ENCODE results near the gene SPRR2D.

The SPRR2D gene

DNA sequence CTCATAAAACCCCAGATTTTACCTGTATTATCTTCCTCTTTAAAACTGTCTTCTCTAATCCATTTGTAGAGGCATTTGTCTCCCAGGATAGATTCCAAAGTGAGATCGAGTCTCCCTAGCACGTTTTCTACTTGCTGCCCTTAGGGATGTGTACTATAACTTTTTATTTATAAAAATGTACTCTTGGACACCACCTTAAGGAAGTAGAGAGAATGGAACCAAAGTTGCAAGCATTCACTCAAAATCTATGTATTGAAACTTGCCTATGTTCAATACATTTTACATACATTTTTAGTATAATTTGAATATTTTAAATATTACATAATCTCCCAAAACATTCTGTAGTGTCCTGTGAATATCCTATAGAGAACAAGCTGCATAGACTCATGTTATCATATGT, 17.2 kb upstream of the SPRR2D start:
- TF ChIP-seq, protein P1, sequence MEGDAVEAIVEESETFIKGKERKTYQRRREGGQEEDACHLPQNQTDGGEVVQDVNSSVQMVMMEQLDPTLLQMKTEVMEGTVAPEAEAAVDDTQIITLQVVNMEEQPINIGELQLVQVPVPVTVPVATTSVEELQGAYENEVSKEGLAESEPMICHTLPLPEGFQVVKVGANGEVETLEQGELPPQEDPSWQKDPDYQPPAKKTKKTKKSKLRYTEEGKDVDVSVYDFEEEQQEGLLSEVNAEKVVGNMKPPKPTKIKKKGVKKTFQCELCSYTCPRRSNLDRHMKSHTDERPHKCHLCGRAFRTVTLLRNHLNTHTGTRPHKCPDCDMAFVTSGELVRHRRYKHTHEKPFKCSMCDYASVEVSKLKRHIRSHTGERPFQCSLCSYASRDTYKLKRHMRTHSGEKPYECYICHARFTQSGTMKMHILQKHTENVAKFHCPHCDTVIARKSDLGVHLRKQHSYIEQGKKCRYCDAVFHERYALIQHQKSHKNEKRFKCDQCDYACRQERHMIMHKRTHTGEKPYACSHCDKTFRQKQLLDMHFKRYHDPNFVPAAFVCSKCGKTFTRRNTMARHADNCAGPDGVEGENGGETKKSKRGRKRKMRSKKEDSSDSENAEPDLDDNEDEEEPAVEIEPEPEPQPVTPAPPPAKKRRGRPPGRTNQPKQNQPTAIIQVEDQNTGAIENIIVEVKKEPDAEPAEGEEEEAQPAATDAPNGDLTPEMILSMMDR (IDR thresholded peaks at IDR 0.05): 0 out of 2 replicates have a peak, but pooled peaks have one; percentile 8

DNA sequence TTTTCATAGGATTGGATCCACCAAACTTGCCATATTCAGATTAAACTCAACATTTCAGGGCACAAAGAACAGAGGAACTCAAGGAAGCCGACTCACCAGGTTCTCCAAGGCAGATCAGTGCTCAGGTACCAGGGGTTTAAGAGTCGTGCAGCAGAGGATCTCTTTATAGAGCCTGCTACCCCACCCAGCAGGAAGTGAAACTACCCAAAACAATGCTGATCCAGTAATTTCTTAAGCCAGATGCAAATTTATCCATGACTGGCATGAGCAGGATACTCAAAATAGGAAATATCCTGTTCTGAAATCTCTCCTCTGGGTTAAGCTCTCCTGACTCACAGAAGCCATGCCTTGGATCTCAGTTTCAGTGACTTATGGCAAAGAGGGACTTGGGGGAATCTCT, 16.5 kb upstream of the SPRR2D start, which contains the start of gene SPRR2A:
Gene SPRR2A (minus strand): TSS at position 138 of the 400 bp plus-strand sequence. CDS start 777 bp downstream, outside the sequence.
- TF ChIP-seq, protein P1 (IDR thresholded peaks at IDR 0.05): no peak

DNA sequence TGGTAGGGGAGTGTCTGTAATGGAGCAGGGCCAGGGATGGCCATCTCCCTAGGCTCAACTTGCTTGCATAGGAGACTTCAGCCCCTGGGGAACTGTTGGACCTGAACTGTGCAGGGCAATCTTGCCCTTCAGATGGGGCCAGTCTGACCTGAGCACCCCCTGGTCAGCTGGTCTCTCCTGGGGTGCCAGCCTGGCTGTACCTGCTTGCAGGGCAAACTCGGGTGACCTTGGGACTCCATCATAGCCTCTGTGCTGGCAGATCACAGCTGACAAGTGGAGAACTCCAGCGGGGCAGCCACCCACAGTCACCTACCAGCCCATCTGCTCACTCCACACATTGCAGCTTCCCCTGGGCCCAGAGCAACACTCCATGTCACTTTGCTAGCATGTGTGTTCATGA, 8.3 kb upstream of the SPRR2D start:
- TF ChIP-seq, protein P1 (IDR thresholded peaks at IDR 0.05): no peak

DNA sequence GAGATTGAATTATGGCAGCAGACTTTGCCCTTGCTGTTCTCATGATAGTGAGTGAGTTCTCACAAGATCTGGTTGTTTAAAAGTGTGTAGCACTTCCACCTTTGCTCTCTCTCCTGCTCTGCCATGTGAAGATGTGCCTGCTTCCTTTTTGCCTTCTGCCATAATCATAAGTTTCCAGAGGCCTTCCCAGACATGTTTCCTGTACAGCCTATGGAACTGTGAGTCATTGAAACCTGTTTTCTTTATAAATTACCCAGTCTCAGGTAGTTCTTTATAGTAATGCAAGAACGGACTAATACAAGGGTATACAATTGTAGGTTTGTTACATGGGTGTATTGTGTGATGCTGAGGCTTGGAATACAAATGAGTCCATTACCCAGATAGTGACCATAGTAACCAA, 5.7 kb downstream of the SPRR2D start:
- TF ChIP-seq, protein P1 (IDR thresholded peaks at IDR 0.05): no peak

DNA sequence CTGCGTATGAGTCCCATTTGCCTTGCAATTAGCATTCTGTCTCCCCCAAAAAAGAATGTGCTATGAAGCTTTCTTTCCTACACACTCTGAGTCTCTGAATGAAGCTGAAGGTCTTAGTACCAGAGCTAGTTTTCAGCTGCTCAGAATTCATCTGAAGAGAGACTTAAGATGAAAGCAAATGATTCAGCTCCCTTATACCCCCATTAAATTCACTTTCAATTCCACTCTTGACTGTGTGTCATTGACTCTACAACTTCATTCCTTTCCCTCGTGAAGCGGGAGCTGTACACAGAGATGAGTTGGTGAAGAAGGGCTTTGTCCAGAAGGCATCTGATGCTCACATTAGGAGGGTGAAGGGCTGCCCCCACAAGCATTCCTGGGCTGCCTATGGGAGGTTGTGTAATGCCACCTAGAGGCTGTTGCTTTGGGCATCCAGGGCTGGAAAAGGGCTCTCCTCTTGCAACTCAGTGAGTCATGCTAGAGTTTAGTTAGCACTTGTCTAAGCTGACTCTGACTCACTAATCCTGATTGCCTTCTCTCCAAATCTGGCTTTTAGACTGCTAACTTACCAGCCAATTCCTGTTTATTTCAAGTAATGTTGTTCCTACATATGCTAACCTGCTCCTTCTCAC, 8.1 kb downstream of the SPRR2D start:
- TF ChIP-seq, protein P1 (IDR thresholded peaks at IDR 0.05): peak; percentile 23; the same call in 1 of the 2 replicates

DNA sequence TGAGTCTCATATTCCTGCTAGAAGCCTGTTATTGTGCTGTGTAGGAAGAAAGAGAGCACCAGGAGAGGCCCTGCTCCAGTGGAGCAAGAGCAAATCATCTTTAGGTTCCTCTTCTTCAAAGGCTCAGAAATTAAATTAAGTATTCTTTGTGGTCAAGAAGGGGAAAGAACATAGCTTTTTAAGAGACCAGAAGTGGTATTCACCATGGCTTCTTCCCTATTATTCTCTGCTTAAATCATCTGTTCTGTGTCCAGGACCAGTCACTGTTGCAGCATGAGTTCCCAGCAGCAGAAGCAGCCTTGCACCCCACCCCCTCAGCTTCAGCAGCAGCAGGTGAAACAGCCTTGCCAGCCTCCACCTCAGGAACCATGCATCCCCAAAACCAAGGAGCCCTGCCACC, 8.8 kb downstream of the SPRR2D start:
- TF ChIP-seq, protein P1 (IDR thresholded peaks at IDR 0.05): no peak

DNA sequence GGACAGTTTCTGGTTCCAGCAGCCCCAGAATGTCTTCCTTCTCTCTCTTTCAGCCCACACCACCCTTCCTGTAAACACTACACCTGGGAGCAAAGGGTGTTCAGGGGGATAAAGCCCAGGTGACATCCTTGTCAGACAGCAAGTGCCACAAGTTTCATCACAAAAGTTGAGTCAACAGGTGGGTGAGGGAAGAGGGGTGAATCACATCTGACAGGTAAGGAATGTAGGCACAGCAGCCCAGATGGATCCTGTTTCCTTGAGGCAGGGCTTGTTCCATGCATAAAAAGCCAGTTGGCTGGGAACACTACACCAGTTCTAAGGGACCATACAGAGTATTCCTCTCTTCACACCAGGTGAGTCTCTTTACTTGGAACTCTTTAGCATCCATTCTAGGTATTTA, 10.0 kb downstream of the SPRR2D start, which contains the start of gene SPRR1B:
Gene SPRR1B (plus strand): TSS at position 309 of the 400 bp plus-strand sequence. CDS start 1,143 bp downstream, outside the sequence.
- TF ChIP-seq, protein P1 (IDR thresholded peaks at IDR 0.05): no peak
